ENCODE data around the gene C4BPB. TPM values are rescaled to one million over a fixed set of nuclear protein-coding genes. Genes with fewer than 3 reads are reported as not detected.

C4BPB gene
- total RNA-seq, 1 donor = not detected

DNA sequence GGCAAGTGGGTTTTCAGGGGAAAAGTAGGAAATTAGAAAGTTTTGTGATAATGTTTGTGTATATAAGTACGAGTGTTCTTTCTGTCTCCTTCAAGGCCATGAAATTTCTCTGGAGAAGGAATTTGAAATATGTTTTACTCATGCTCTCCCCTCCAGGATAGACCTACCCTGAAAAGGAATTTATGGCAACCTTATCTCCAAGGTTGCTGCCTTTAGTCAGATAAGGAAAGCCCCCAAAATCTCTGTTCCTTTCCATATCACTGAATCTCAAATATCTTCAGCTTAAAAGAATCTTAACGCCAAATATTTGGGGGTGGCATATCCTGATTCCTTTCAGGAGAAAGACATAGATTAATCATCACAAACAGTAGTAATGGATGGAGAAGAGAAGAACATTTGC lies 499 bp upstream of the C4BPB start:
- Histone ChIP-seq H3K27me3 (ENCODE audit: insufficient read depth, low read length) (peaks cover 8% of the 10 kb centered on the region), H3K9me3 (ENCODE audit: low read depth, low read length) (no peaks in the 10 kb centered on the region), H2AFZ (ENCODE audit: low read length) (no peak overlapping the region), H3K36me3 (ENCODE audit: insufficient read depth, low read length) (no peaks in the 10 kb centered on the region), H3K27ac (ENCODE audit: low read depth, low read length) (no peak overlapping the region), H3K4me3 (ENCODE audit: insufficient read depth, low read length) (no peak overlapping the region), H3K79me2 (ENCODE audit: insufficient read depth, low read length) (no peaks in the 10 kb centered on the region), H4K20me1 (ENCODE audit: insufficient read depth, low read length) (no peaks in the 10 kb centered on the region), H3K4me1 (ENCODE audit: insufficient read depth, low read length) (peaks cover 3% of the 10 kb centered on the region), H3K4me2 (ENCODE audit: insufficient read depth, low read length) (no peak overlapping the region)
- no peak for DNase-seq (ENCODE audit: insufficient read length, low spot score, missing footprints)
- TF ChIP-seq CTCF (IDR thresholded peaks at IDR 0.05; ENCODE audit: extremely low read depth, low read depth, low read length) = no peak

GRCh38 chr1:207089627-207090355 lies 1.1 kb downstream of the C4BPB start:
- Histone ChIP-seq H3K4me1 (ENCODE audit: insufficient read depth, low read length) (no peaks in the 10 kb centered on the region), H2AFZ (ENCODE audit: low read length) (no peak overlapping the region), H3K4me3 (ENCODE audit: insufficient read depth, low read length) (no peak overlapping the region), H3K27ac (ENCODE audit: low read depth, low read length) (no peak overlapping the region), H3K27me3 (ENCODE audit: insufficient read depth, low read length) (peaks cover 3% of the 10 kb centered on the region), H3K79me2 (ENCODE audit: insufficient read depth, low read length) (no peaks in the 10 kb centered on the region), H4K20me1 (ENCODE audit: insufficient read depth, low read length) (no peaks in the 10 kb centered on the region), H3K9me3 (ENCODE audit: low read depth, low read length) (no peaks in the 10 kb centered on the region), H3K4me2 (ENCODE audit: insufficient read depth, low read length) (no peak overlapping the region), H3K36me3 (ENCODE audit: insufficient read depth, low read length) (no peaks in the 10 kb centered on the region)
- TF ChIP-seq CTCF (IDR thresholded peaks at IDR 0.05; ENCODE audit: extremely low read depth, low read depth, low read length) = no peak
- no peak for DNase-seq (ENCODE audit: insufficient read length, low spot score, missing footprints)

DNA sequence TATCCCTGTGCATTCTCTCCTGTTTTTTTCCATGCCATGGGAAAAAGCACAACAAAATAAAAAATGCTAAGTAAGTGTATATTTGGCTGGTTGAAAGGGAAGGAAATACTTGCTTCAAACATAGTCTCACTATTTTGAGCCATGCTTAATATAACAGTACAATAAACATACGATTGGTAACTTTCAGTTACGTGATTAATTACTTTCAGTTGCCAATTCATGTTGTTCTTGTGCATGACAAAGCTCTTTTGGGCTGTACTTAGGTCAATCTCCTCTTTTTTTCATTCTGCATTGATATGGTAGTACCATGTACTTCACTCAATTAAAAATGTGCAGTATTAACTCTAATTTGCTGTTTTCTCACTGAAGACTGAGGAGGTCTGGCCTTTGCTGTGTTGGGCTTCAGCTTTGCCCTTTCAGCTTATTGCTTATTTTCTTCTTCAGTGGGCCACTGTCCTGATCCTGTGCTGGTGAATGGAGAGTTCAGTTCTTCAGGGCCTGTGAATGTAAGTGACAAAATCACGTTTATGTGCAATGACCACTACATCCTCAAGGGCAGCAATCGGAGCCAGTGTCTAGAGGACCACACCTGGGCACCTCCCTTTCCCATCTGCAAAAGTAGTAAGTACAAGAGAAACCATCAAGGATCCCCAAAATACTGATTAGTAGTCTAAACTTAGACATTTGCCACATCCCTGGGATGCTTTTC lies 2.7 kb downstream of the C4BPB start:
- TF ChIP-seq CTCF (IDR thresholded peaks at IDR 0.05; ENCODE audit: extremely low read depth, low read depth, low read length) = no peak
- H3K4me3 ChIP-seq (ENCODE audit: insufficient read depth, low read length) = no peak overlapping the region

DNA sequence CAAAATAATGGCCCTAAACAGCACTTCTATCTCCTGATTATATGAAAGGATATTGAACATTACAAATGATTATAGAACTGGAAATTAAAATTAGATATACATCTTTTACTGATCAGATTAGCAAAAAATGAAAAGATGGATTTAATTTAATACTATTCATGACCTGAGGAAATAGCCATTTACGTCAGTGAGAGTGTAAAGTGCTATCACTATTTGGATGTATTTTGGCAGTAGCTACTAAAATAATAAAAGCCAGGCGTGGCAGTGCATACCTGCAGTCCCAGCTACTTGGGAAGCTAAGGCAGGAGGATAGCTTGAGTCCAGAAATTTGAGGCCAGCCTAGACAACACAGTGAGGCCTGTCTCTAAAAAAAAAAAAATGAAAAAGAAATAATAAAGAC lies 5.3 kb downstream of the C4BPB start:
- DNase-seq (ENCODE audit: insufficient read length, low spot score, missing footprints) = no peak

More for the DNA sequence above, 2.7 kb downstream of the C4BPB start:
- H3K79me2 ChIP-seq (ENCODE audit: insufficient read depth, low read length) = no peaks in the 10 kb centered on the region
- H3K27me3 ChIP-seq (ENCODE audit: insufficient read depth, low read length) = peaks cover 3% of the 10 kb centered on the region
- H4K20me1 ChIP-seq (ENCODE audit: insufficient read depth, low read length) = no peaks in the 10 kb centered on the region
- H2AFZ ChIP-seq (ENCODE audit: low read length) = no peak overlapping the region
- no peaks in the 10 kb centered on the region for H3K36me3 ChIP-seq (ENCODE audit: insufficient read depth, low read length)
- no peaks in the 10 kb centered on the region for H3K4me1 ChIP-seq (ENCODE audit: insufficient read depth, low read length)
- no peak for DNase-seq (ENCODE audit: insufficient read length, low spot score, missing footprints)
- no peak overlapping the region for H3K27ac ChIP-seq (ENCODE audit: low read depth, low read length)
- H3K4me2 ChIP-seq (ENCODE audit: insufficient read depth, low read length) = no peak overlapping the region
- H3K9me3 ChIP-seq (ENCODE audit: low read depth, low read length) = no peaks in the 10 kb centered on the region

More for the DNA sequence above, 5.3 kb downstream of the C4BPB start:
- Histone ChIP-seq H3K4me1 (ENCODE audit: insufficient read depth, low read length) (no peaks in the 10 kb centered on the region), H3K36me3 (ENCODE audit: insufficient read depth, low read length) (no peaks in the 10 kb centered on the region), H3K79me2 (ENCODE audit: insufficient read depth, low read length) (no peaks in the 10 kb centered on the region), H3K9me3 (ENCODE audit: low read depth, low read length) (no peaks in the 10 kb centered on the region), H3K27ac (ENCODE audit: low read depth, low read length) (no peak overlapping the region), H2AFZ (ENCODE audit: low read length) (no peak overlapping the region), H3K4me3 (ENCODE audit: insufficient read depth, low read length) (no peak overlapping the region), H4K20me1 (ENCODE audit: insufficient read depth, low read length) (no peaks in the 10 kb centered on the region), H3K27me3 (ENCODE audit: insufficient read depth, low read length) (peaks cover 3% of the 10 kb centered on the region), H3K4me2 (ENCODE audit: insufficient read depth, low read length) (no peak overlapping the region)
- TF ChIP-seq CTCF (IDR thresholded peaks at IDR 0.05; ENCODE audit: extremely low read depth, low read depth, low read length) = no peak
